BJ (cell line): ENCODE measurements around the gene BICC1. TPM values are rescaled to one million over a fixed set of nuclear protein-coding genes. Genes with fewer than 3 reads are reported as not detected.

ENCODE experiments used
- CTCF ChIA-PET: fragments of 350-600 bp; formaldehyde crosslinking; extraction: SDS; loops from one replicate; lab custom pipeline; 2021; ENCODE audit warnings: antibody characterized with exemption, inconsistent platforms; lab: Yijun Ruan, JAX
- POLR2A ChIA-PET: fragments of 300-600 bp; sonication (Branson Sonifier 250); formaldehyde crosslinking; extraction: SDS; loops from one replicate; lab custom pipeline; 2021; ENCODE audit warnings: antibody characterized with exemption; lab: Charles Lee
- DNase-seq: peaks from one replicate; pipeline ENCODE4 v3.0.0-alpha.2; 2011; ENCODE audit warnings: low read depth
- H3K27me3 ChIP-seq: 2 replicates; pipeline ENCODE4 v1.6.0; 2011; ENCODE audit warnings: low read length; ENCODE audit not compliant: control insufficient read depth, insufficient read depth
- H3K36me3 ChIP-seq: 2 replicates; pipeline ENCODE4 v1.5.1; 2011; ENCODE audit warnings: low read length; ENCODE audit not compliant: control insufficient read depth, insufficient read depth
- H3K4me3 ChIP-seq: 2 replicates; pipeline ENCODE4 v1.5.1; 2011; ENCODE audit warnings: low read depth, mild to moderate bottlenecking, control low read depth, low read length
- CTCF ChIP-seq: IDR thresholded peaks from 2 replicates; pipeline ENCODE4 v1.5.1; 2011; ENCODE audit warnings: low read depth, mild to moderate bottlenecking, control low read depth, inconsistent platforms, low read length, moderate library complexity; ENCODE audit not compliant: insufficient read depth
- polyA plus RNA-seq: library from polyadenylated mRNA; depleted of rRNA; stranded (reverse); fragments of >200 nt; gene quantifications from 2 replicates; pipeline ENCODE4 v1.2.3, GENCODE V29; 2011

Gene BICC1
- polyA plus RNA-seq, 1 experiment: 27.0 TPM

DNA sequence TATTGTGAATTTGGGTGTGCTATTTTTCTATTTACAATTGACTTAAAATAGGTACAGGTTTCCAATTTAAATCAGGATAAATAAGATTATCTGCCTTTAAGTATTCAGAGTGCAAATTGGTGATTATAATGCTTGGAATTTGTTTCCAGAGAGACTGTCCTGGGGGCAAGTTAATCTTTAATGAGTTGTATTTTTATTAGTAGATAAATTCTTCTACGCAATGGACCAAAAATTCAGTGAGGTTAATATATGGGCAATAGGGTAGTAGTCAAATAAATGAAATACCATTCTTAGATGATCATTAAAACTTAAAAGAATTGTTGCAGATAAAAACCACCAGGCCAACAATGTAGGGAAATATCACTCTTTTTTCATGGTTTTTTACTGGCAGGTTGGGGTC lies 3.4 kb downstream of the BICC1 start:
- TF ChIP-seq CTCF: no peak
- Histone ChIP-seq H3K4me3 (peak overlapping the region; percentile 95), H3K36me3 (no peaks in the 10 kb centered on the region), H3K27me3 (no peaks in the 10 kb centered on the region)
- ChIA-PET CTCF (no interaction called here), POLR2A (no interaction called here)
- DNase-seq: no peak

DNA sequence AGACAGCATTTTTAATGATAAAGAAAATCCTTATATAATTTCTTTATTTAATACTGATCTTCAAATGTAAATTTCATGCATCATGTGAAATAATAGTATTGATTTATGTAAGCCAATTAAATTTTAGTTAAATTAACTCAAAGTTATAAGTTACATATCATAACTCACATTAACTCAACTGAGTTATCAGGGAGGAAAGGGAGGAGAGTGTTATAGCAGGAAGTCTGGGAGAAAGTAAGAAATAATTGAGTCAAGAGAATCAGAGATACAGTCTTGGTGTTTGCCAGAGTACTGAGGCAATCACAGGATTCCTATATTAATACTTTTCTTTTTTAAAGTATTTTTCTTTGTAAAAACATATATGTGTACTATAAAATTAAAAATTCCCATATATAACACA lies 4.0 kb downstream of the BICC1 start:
- POLR2A ChIA-PET: no interaction called here
- no peak for TF ChIP-seq CTCF
- Histone ChIP-seq H3K36me3 (no peaks in the 10 kb centered on the region), H3K27me3 (no peaks in the 10 kb centered on the region), H3K4me3 (0 out of 2 replicates have a peak overlapping the region, but pooled peaks have one; percentile 16)
- CTCF ChIA-PET: no interaction called here
- no peak for DNase-seq

DNA sequence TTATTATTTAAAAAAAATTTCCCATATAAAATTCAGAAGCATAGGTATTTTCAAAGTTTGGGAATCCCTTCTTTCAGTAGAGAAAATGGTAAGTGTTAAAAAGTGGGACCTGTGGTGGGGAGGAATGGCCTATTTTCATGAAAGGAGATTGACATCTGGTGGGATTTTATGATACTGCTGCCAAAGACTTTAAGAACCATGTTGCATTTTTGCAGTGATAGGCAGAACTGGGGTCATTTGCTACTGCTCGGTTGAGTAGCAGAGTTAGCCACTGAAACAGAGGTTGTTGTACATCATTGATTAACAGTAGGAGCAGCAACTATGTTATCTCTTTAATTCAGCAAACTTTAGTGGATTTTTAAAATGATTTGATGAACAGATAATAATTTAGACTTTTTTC lies 4.4 kb downstream of the BICC1 start:
- TF ChIP-seq CTCF: no peak
- CTCF ChIA-PET: interaction anchor here (2.1 kb wide), 1 partner anchor 14 kb away, joined by 13 read pairs; no protein-coding TSS in a partner anchor

GRCh38 chr10:58517491-58518355 lies 5.1 kb downstream of the BICC1 start:
- ChIA-PET POLR2A (interaction anchor here (0.6 kb wide), 1 partner anchor 44 kb away, joined by 3 read pairs; no protein-coding TSS in a partner anchor), CTCF (interaction anchor here (0.8 to 2.1 kb wide), 2 partner anchors 13 to 15 kb away, joined by 3 to 13 read pairs; no protein-coding TSS in a partner anchor)
- no peak for TF ChIP-seq CTCF
- H3K27me3 ChIP-seq: no peaks in the 10 kb centered on the region
- no peaks in the 10 kb centered on the region for H3K36me3 ChIP-seq
- H3K4me3 ChIP-seq: no peak overlapping the region; the same call in 1 of the 2 replicates
- DNase-seq: no peak

More for the DNA sequence above, 4.4 kb downstream of the BICC1 start:
- no peak for DNase-seq
- no peaks in the 10 kb centered on the region for H3K36me3 ChIP-seq
- no peaks in the 10 kb centered on the region for H3K27me3 ChIP-seq
- peak overlapping the region; percentile 3; the same call in 1 of the 2 replicates for H3K4me3 ChIP-seq
- POLR2A ChIA-PET: no interaction called here

GRCh38 chr10:58518775-58519174 lies 6.1 kb downstream of the BICC1 start:
- Histone ChIP-seq H3K27me3 (no peaks in the 10 kb centered on the region), H3K4me3 (no peak overlapping the region), H3K36me3 (no peaks in the 10 kb centered on the region)
- TF ChIP-seq CTCF: no peak
- ChIA-PET CTCF (interaction anchor here (0.8 to 2.1 kb wide), 3 partner anchors 12 to 104 kb away, joined by 3 to 13 read pairs (median 3); no protein-coding TSS in a partner anchor), POLR2A (interaction anchor here (0.8 kb wide), 1 partner anchor 175 kb away, joined by 3 read pairs; no protein-coding TSS in a partner anchor)
- DNase-seq: no peak
